GM19397 (cell line): Measurements from ENCODE around the gene GALNT12.

ENCODE experiments used
- ATAC-seq: cut with Tn5 transposase; IDR thresholded peaks from one replicate; pipeline ENCODE4 v1.9.1; 2021; ENCODE audit warnings: mild to moderate bottlenecking, moderate library complexity; ENCODE audit not compliant: unreplicated experiment

The GALNT12 gene

GRCh38 chr9:98855592-98855991, 48.1 kb downstream of the GALNT12 start:
- no peak for ATAC-seq

DNA sequence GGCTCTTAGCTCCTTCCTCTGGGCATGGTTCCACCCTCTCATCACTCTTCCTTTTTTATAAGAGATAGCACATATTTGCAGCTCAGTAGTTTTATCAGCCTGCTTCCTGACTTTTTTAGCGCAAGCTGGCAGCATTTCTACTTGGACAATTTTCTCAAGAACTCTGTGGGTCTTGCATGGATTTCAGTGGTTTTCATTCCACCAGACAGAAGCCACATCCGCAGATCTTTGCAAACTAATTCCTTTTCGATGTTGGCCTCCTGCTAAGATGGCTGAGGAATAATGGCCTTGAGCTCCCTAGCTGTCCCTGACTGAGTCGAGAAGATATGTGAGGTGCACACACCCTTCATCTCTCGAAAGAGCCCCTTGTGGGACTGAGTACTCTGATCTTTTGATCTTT, 49.5 kb downstream of the GALNT12 start:
- ATAC-seq: no peak

GRCh38 chr9:98859941-98860340, 52.5 kb downstream of the GALNT12 start:
- ATAC-seq: no peak

DNA sequence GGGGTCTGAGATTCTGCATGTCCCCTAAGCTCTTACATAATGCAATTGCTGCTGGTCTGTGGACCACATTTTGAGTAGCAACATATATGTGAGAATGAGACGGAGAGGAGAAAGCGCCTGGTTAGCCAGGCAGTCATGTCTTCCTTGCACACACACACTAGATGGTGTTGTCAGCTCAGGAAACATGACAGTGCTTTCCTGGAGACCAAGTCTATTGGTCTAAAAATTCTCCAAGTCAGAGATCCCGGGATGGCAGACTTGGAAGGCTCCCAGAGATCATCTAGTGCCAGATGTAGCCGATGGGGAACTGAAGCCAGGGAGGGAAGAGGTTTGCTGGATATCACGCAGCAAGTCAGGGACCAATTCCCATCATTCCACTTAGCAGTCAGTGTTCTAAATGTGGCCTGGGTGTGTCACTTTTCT, 53.4 kb downstream of the GALNT12 start:
- no peak for ATAC-seq

GRCh38 chr9:98861781-98862504, 54.5 kb downstream of the GALNT12 start:
- no peak for ATAC-seq

- no peak for ATAC-seq
Observed at GRCh38 chr9:98862936-98863335, 55.5 kb downstream of the GALNT12 start.

GRCh38 chr9:98864281-98865174, 57.1 kb downstream of the GALNT12 start:
- ATAC-seq: no peak

- ATAC-seq: no peak
Observed at GRCh38 chr9:98865284-98865875, 57.9 kb downstream of the GALNT12 start.

- no peak for ATAC-seq
Observed at GRCh38 chr9:98866435-98867102, 59.1 kb downstream of the GALNT12 start.

DNA sequence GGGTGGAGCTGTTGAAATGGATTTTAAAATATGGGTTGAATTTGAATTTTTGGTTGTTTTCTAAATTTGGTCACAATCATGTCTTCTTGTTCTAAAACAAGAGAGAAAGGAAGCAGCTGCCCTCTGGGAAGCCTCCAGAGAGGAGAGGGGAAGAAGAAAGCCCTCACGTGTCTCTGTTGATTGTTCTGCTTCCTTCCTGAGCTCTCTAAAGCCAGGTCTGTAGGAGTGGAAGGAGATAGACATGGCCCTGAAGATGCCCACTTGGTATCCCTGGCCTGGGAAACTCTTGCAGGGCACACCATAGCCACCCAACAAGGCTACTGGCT, 59.6 kb downstream of the GALNT12 start:
- no peak for ATAC-seq

- ATAC-seq: no peak
Observed at GRCh38 chr9:98867429-98868168, 60.1 kb downstream of the GALNT12 start.

DNA sequence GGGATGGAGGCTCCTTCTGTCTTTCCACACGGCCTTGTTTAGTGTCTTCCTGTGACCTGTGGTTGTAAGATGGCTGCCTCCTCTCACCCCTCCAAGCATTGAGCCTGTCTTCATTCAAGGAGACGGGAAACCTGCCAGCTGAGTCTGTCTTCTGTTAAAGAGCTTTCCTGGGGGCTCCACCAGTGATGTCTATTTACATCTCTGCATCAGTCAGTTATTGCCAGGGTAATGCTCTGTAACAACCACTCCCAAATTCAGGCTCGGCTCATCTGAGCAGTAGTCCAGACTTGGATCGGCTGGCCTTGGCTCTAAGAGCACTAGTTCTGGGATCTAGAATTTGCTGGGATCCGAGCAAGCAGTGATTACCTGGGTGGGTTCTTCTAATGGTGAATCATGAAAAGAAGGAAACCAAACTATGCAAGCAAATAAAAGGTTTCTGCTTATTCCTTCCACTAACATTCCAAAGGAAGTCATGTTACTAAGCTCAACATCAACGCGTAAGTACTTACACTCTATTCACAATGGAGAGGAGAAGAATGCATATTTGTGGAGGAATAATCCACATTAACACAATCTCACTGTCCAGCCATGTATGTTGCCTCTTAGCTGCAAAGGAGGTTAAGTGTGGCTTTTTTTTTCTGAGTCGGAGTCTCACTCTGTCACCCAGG, 61.7 kb downstream of the GALNT12 start:
- no peak for ATAC-seq

DNA sequence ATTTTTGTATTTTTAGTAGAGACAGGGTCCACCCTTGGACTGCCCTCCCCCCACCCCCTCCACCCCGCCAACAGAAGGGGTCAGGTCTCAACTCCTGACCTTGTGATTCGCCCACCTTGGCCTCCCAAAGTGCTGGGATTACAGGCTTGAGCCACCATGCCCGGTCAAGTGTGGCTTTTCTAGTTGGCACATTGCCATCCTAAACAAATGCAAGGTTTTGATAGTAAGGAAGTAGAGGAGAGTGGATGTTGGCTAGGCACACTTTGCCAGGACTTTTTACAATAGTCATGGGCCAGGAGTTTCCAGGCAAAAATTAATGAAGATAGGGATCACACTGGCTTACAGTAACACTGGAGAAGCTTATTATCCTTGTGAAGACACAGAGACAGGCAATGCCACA, 62.4 kb downstream of the GALNT12 start:
- ATAC-seq: no peak

- ATAC-seq: no peak
Observed at GRCh38 chr9:98870782-98871557, 63.5 kb downstream of the GALNT12 start.

DNA sequence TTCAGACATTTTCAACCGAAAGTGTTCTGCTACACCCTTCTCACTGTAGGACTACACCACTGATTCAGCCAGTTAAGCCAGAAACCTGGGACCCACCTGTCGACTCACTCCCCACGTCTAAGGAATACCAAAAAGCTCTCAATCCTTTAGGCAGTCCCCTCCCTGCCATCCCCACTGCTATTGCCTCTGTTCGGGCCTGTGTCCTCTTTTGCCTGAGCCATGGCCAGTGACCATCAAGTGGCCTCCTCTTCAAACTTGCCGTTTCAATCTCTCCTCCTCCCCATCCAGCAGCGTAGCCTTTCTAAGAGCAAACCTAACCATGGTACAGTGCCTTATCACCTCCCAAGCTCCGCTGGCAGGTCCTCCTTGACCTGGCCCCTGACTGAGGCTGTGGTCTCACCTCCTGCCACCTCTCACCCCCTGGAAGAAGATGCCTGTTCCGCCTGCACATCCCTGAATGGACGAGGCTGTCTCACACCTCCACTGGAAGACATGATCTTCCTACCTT, 64.1 kb downstream of the GALNT12 start:
- ATAC-seq: no peak

DNA sequence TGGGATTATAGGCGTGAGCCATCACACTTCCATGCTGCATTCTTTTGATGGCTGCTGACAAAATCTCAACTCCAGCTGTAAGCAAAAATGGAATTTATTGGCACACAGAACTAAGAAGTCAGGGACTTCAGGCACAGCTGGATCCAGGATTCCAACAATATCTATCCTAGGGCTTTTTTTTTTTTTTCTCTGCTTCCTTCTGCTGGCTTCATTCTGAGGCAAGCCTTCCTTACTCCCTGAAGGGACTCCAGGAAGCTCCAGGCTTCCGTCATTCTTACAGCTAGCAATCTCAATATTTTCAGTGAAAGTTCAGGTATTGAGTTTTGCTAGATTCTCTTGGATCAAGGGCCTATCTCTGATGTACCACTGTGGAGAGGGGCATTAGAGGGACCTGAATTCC, 66.1 kb downstream of the GALNT12 start:
- ATAC-seq: no peak

DNA sequence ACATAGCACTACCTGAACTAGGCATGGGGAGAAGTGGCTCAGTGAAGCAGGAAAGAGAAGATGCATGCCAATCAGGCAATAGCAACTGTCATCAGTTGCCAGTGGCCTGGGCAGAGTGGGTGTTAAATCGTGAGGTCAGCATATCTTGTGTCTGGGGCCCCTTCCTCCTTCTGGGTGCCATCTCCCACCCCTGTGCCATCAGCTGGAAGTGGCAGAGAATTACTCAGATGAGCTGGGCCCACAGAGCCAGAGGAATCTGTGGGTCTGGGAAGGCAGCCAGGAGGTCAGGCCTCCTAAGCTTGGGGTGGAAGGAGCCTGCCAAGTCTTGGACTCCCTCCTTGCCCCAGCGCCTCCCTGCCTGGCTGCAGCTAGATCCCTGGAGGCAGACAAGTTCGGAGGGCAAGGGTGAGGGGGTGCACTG, 66.5 kb downstream of the GALNT12 start:
- no peak for ATAC-seq

DNA sequence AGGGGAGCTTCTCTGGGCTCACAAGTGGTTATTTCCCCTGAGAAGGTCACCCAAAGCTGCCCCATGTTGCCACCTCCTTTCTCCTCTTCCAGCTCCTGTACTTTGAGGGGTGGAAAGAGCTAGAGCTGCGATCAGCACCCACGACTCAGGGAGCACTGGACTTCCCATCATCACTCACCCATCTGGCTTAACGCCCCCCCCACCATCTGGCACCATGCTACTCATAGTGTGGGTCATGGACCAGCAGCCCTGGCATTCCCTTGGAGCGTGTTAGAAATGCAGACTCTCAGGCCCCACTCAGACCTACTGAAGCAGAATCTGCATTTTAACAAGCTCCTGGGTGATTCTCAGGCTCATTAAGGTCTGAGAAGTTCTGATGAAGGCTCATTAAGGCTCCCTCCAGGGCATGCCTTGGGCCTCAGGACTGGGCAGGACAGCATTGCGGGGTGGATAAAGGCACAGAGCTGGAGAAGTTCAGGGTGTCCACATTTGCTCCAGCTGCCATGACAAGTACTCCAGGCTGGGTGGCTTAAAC, 67.3 kb downstream of the GALNT12 start:
- ATAC-seq: no peak

GRCh38 chr9:98875536-98875935, 68.1 kb downstream of the GALNT12 start:
- ATAC-seq: no peak
